ENCODE results near the gene RAB4B. TPM values are rescaled to one million over a fixed set of nuclear protein-coding genes. Genes with fewer than 3 reads are reported as not detected.

The RAB4B gene
- total and polyA plus RNA-seq, 2 of the 13 experiments (the other 11 are each of a cell fraction or from before 2014, with no cell fraction given): 3.3 to 5.4 TPM

- TF ChIP-seq ZNF318 (CRISPR knock-in tag; IDR thresholded peaks at IDR 0.05): 0 out of 2 replicates have a peak, but pooled peaks have one; percentile 22
- peak; percentile 52 for TF ChIP-seq YEATS2 (CRISPR knock-in tag; IDR thresholded peaks at IDR 0.05; ENCODE audit: borderline replicate concordance)
- TF ChIP-seq TRIM24 (CRISPR knock-in tag; IDR thresholded peaks at IDR 0.05): no peak
- TF ChIP-seq KLF13 (CRISPR knock-in tag; IDR thresholded peaks at IDR 0.05): 0 out of 2 replicates have a peak, but pooled peaks have one; percentile 54
- peak; percentile 24; the same call in 1 of the 2 replicates for TF ChIP-seq ZNF709 (CRISPR knock-in tag; IDR thresholded peaks at IDR 0.05)
- TF ChIP-seq ARNT2 (CRISPR knock-in tag; IDR thresholded peaks at IDR 0.05; ENCODE audit: low read depth): no peak
- TF ChIP-seq BRF2 (CRISPR knock-in tag; IDR thresholded peaks at IDR 0.05): no peak
- no peak for TF ChIP-seq ZNF468 (CRISPR knock-in tag; IDR thresholded peaks at IDR 0.05)
- no peak for TF ChIP-seq ZNF34 (CRISPR knock-in tag; IDR thresholded peaks at IDR 0.05; ENCODE audit: borderline replicate concordance)
- TF ChIP-seq ZNF225 (CRISPR knock-in tag; IDR thresholded peaks at IDR 0.05): 0 out of 2 replicates have a peak, but pooled peaks have one; percentile 87
- 0 out of 2 replicates have a peak, but pooled peaks have one; percentile 30 for TF ChIP-seq ZSCAN25 (CRISPR knock-in tag; IDR thresholded peaks at IDR 0.05)
- TF ChIP-seq, protein P1, sequence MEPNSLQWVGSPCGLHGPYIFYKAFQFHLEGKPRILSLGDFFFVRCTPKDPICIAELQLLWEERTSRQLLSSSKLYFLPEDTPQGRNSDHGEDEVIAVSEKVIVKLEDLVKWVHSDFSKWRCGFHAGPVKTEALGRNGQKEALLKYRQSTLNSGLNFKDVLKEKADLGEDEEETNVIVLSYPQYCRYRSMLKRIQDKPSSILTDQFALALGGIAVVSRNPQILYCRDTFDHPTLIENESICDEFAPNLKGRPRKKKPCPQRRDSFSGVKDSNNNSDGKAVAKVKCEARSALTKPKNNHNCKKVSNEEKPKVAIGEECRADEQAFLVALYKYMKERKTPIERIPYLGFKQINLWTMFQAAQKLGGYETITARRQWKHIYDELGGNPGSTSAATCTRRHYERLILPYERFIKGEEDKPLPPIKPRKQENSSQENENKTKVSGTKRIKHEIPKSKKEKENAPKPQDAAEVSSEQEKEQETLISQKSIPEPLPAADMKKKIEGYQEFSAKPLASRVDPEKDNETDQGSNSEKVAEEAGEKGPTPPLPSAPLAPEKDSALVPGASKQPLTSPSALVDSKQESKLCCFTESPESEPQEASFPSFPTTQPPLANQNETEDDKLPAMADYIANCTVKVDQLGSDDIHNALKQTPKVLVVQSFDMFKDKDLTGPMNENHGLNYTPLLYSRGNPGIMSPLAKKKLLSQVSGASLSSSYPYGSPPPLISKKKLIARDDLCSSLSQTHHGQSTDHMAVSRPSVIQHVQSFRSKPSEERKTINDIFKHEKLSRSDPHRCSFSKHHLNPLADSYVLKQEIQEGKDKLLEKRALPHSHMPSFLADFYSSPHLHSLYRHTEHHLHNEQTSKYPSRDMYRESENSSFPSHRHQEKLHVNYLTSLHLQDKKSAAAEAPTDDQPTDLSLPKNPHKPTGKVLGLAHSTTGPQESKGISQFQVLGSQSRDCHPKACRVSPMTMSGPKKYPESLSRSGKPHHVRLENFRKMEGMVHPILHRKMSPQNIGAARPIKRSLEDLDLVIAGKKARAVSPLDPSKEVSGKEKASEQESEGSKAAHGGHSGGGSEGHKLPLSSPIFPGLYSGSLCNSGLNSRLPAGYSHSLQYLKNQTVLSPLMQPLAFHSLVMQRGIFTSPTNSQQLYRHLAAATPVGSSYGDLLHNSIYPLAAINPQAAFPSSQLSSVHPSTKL (CRISPR knock-in tag; IDR thresholded peaks at IDR 0.05): no peak
- no peak for TF ChIP-seq TOPORS (CRISPR knock-in tag; IDR thresholded peaks at IDR 0.05)
Observed at GRCh38 chr19:40777937-40778705, at the start of gene RAB4B (continued).
